ENCODE results near the gene CEMIP.

GRCh38 chr15:80732167-80732566 lies 47.0 kb upstream of the CEMIP start:
- TF ChIP-seq POLR2A (IDR thresholded peaks at IDR 0.05) (no peak), CTCF (IDR thresholded peaks at IDR 0.05 in 4 of 5, conservative IDR thresholded peaks at IDR 0.05 in 1 of 5) (no peak)
